ENCODE data around the gene RAD51B.
"Not testable (repeated sequence)": the region's sequence is repeated elsewhere in the genome, so short reads cannot be mapped to it uniquely, and the experiment has no call there.

RAD51B gene

GRCh38 chr14:68089146-68089731, 269.7 kb downstream of the RAD51B start:
- no peak overlapping the region for H3K27ac ChIP-seq
- TF ChIP-seq ZFX (IDR thresholded peaks at IDR 0.05), result no peak
- no peak for TF ChIP-seq CTCF (conservative IDR thresholded peaks at IDR 0.05)

- H3K27ac ChIP-seq, result no peak overlapping the region
- TF ChIP-seq ZFX (IDR thresholded peaks at IDR 0.05), result no peak
- no peak for TF ChIP-seq CTCF (conservative IDR thresholded peaks at IDR 0.05)
Observed at GRCh38 chr14:68094158-68094557, 274.6 kb downstream of the RAD51B start.

- TF ChIP-seq ZFX (IDR thresholded peaks at IDR 0.05), result no peak
- no peak for TF ChIP-seq CTCF (conservative IDR thresholded peaks at IDR 0.05)
- H3K27ac ChIP-seq, result no peak overlapping the region
Observed at GRCh38 chr14:68094752-68095151, 275.2 kb downstream of the RAD51B start.

- H3K27ac ChIP-seq, result no peak overlapping the region
- TF ChIP-seq ZFX (IDR thresholded peaks at IDR 0.05) (no peak), CTCF (conservative IDR thresholded peaks at IDR 0.05) (no peak)
Observed at GRCh38 chr14:68097727-68098126, 278.1 kb downstream of the RAD51B start.

GRCh38 chr14:68098834-68099233, 279.3 kb downstream of the RAD51B start:
- TF ChIP-seq CTCF (conservative IDR thresholded peaks at IDR 0.05) (no peak), ZFX (IDR thresholded peaks at IDR 0.05) (no peak)
- H3K27ac ChIP-seq, result no peak overlapping the region

- H3K27ac ChIP-seq, result no peak overlapping the region
- TF ChIP-seq ZFX (IDR thresholded peaks at IDR 0.05) (no peak), CTCF (conservative IDR thresholded peaks at IDR 0.05) (no peak)
Observed at GRCh38 chr14:68099495-68100045, 280.0 kb downstream of the RAD51B start.

- H3K27ac ChIP-seq, result not testable (repeated sequence)
Observed at GRCh38 chr14:68101715-68102301, 282.2 kb downstream of the RAD51B start.

- H3K27ac ChIP-seq, result no peak overlapping the region
- no peak for TF ChIP-seq CTCF (conservative IDR thresholded peaks at IDR 0.05)
- no peak for TF ChIP-seq ZFX (IDR thresholded peaks at IDR 0.05)
Observed at GRCh38 chr14:68103853-68104252, 284.3 kb downstream of the RAD51B start.

All from C4-2B (cell line).